LNCaP clone FGC (cell line): Measurements from ENCODE around the gene CD1B.
"Not testable (repeated sequence)": the region's sequence is repeated elsewhere in the genome, so short reads cannot be mapped to it uniquely, and the experiment has no call there.

ENCODE experiments used
- DNase-seq: peaks from one replicate; pipeline ENCODE4 v3.0.0-alpha.2; 2011; ENCODE audit warnings: low read depth
- H3K4me3 ChIP-seq: 2 replicates; pipeline ENCODE4 v1.5.1; 2011; ENCODE audit warnings: mild to moderate bottlenecking, low read depth, low read length, control low read depth
- TF ChIP-seq, protein P1 (sequence below): IDR thresholded peaks from 2 replicates; pipeline ENCODE4 v1.5.1; 2012; ENCODE audit warnings: mild to moderate bottlenecking; ENCODE audit not compliant: control insufficient read depth, insufficient read depth; ENCODE audit errors: extremely low read depth

The CD1B gene

DNA sequence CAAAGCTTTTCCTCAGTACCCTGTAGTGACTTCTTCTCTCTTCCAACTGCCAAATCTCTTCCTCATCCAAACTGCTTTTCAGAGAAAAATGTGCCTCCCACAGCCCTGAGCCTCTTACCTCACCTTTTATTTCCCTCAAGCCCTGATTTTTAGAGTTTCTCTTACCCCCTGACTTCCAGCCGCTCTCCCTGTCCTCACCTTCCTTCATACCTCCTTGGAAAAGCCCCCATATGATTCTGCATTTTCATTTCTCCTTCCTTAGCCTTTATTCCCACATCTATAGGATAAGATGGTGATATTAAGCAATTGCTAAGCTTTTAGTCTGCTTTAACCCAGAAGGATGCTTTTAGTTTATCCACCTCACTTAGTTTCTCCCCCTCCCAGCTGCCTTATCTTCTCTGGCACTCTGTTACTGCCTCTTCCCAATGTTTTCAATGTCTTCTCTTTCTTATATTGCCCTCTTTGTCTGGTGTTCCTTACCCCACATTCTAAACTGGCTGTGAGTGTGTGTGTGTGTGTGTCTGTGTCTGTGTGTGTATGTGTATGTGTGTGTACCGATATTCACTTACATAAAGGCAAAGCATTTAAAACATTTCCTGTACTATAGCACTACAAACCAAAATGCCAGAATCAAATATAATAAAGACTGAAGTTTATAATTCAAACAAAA is at the start of gene CD1B:
Gene CD1B, minus strand, starts transcription at position 51 of the 670 bp plus-strand sequence. CDS start 108 bp downstream, outside the sequence.
- H3K4me3 ChIP-seq = no peak within 1 kb of the TSS
- DNase-seq = no peak
- TF ChIP-seq, protein P1, sequence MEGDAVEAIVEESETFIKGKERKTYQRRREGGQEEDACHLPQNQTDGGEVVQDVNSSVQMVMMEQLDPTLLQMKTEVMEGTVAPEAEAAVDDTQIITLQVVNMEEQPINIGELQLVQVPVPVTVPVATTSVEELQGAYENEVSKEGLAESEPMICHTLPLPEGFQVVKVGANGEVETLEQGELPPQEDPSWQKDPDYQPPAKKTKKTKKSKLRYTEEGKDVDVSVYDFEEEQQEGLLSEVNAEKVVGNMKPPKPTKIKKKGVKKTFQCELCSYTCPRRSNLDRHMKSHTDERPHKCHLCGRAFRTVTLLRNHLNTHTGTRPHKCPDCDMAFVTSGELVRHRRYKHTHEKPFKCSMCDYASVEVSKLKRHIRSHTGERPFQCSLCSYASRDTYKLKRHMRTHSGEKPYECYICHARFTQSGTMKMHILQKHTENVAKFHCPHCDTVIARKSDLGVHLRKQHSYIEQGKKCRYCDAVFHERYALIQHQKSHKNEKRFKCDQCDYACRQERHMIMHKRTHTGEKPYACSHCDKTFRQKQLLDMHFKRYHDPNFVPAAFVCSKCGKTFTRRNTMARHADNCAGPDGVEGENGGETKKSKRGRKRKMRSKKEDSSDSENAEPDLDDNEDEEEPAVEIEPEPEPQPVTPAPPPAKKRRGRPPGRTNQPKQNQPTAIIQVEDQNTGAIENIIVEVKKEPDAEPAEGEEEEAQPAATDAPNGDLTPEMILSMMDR = no peak

DNA sequence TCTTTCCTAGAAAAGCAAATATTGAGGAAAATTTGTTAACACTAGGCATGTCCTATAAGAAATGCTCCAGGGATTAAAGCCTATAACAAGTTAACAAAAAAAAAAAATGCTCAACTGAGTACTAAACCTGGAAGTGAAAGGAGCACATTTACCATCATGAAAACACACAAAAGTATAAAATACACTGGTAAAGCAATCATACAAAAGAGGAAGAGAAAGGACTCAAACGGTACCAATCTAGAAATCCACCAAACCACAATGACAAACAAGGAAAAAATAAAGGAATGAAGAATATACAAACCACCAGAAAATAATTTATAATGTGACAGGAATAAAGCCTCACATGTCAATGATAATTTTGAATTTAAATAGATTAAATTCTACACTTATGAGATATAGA is 43.5 kb upstream of the CD1B start:
- DNase-seq = no peak
- TF ChIP-seq, protein P1 = no peak
- H3K4me3 ChIP-seq = no peak overlapping the region

DNA sequence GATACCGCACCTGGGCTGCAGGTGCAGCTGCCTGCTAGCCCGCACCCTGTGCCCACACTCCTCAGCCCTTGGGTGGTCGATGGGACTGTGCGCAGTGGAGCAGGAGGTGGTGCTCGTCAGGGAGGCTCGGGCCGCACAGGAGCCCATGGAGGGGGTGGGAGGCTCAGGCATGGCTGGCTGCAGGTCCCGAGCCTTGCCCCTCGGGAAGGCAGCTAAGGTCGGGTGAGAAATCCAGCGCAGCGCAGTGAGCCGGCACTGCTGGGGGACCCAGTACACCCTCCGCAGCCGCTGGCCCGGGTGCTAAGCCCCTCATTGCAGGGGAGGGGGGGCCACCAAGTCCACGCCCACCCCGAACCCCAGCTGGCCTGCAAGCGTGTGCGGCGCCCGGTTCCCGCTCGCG is 42.8 kb upstream of the CD1B start:
- DNase-seq, H3K4me3 ChIP-seq: not testable (repeated sequence)

DNA sequence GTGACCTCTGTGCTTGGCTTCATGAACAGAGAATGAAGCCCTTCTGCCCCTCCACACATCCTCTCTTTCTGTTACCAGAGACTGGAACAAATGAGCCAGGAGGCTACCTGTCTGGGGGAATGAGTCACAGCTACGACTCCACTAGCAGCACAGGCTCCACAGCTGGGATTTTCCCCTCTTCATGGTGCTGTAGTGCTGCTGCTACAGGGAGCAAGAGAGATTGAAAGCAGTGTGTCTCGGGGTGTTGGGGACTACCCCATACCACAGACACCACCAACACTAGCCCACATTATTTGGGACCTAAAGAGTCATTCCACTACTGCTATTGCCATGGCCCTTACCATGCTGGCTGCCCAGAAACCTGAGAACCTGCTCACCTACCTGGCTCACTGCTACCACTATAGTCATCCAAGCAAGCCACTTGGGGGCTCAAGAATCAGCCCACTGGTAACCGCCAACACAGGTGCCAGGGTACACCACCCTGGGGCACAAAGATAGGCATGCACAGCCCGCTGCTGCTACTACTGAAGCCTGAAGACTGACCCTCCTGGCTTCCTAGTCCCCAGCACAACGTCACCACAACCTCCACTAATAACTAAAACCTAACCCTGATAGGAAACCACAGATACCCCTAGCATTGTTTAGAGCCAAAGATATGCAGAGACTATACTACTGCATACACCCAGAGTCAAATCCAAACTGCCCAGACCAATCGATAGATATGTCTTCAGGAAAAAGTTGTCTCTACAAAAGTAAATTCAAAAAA is 40.0 kb upstream of the CD1B start:
- DNase-seq = no peak
- TF ChIP-seq, protein P1 = no peak
- H3K4me3 ChIP-seq = no peak overlapping the region

DNA sequence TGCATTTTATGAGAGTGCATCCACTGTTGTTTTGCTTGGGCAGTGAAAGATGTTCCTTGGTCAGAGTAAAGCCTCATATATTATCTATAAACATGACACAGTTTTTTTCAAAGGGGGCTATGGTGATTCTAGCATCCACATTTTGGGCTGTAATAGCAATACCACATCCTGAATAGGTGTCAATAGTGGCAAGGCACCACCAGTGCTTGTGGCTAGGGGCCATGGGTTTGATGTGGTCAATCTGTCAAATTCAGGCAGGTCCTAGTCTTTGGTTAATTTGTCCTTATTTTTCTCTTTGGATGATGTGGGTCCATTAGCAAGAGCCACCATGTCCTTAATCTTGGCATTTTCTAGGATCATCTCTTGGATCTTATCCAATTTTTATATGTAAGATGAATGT is 35.5 kb upstream of the CD1B start:
- no peak for DNase-seq

DNA sequence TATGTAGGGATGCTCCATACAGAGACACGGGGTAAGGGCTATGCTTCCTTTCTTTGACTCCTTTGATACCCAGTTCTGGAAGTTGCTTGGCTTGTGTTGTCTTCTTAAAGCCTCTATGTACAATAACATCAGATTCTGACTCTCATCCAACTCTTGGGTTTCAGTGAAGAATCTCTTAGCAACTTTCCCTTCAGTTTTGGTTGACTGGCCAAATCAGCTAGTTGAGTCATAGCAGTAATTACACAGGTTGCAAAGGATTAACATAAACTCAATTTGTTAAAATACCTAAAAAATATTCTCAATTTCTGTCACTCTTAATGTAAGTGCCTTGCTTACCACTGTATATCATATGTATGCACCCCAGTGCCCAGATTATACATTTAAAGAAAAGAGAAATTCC is 31.6 kb upstream of the CD1B start:
- H3K4me3 ChIP-seq = no peak overlapping the region
- no peak for DNase-seq
- TF ChIP-seq, protein P1 = no peak

More for the DNA sequence above, 35.5 kb upstream of the CD1B start:
- TF ChIP-seq, protein P1 = no peak
- H3K4me3 ChIP-seq = no peak overlapping the region

DNA sequence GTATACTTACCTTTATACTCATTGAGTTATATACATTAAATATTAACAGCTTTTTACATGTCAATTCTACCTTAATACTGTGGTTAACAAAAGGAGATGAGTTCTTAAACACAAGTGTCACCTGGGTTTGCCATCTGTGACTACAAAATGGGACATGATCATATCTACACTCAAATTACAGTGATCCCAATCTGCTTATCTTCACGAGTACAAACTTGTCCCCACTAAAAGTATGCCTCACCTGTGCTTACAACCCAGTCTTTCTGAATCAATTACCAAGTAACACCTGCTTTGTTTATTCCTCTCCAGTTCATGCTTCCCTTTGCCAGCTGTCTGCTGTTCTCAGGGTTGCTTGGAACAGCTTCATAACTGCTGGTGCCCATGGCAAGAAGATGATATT is 31.2 kb upstream of the CD1B start:
- H3K4me3 ChIP-seq = no peak overlapping the region
- TF ChIP-seq, protein P1 = no peak
- no peak for DNase-seq
